ENCODE results near the gene RUNX2.

- TF ChIP-seq, protein P1, sequence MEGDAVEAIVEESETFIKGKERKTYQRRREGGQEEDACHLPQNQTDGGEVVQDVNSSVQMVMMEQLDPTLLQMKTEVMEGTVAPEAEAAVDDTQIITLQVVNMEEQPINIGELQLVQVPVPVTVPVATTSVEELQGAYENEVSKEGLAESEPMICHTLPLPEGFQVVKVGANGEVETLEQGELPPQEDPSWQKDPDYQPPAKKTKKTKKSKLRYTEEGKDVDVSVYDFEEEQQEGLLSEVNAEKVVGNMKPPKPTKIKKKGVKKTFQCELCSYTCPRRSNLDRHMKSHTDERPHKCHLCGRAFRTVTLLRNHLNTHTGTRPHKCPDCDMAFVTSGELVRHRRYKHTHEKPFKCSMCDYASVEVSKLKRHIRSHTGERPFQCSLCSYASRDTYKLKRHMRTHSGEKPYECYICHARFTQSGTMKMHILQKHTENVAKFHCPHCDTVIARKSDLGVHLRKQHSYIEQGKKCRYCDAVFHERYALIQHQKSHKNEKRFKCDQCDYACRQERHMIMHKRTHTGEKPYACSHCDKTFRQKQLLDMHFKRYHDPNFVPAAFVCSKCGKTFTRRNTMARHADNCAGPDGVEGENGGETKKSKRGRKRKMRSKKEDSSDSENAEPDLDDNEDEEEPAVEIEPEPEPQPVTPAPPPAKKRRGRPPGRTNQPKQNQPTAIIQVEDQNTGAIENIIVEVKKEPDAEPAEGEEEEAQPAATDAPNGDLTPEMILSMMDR (IDR thresholded peaks at IDR 0.05; ENCODE audit: insufficient read depth, low read depth, low read length), result no peak
- TF ChIP-seq EZH2 (IDR thresholded peaks at IDR 0.05; ENCODE audit: insufficient read depth, low read length), result no peak
These were observed 122.0 kb downstream of the RUNX2 start for GRCh38 chr6:45450132-45450531.
